Measurements from ENCODE around the gene RNF41.

The RNF41 gene

GRCh38 chr12:56161690-56162351 is 59.9 kb downstream of the RNF41 start:
- no peak for ATAC-seq
- TF ChIP-seq PATZ1 (CRISPR knock-in tag; IDR thresholded peaks at IDR 0.05; ENCODE audit: borderline replicate concordance) (no peak), RARB (CRISPR knock-in tag; IDR thresholded peaks at IDR 0.05) (no peak), ZNF565 (CRISPR knock-in tag; conservative IDR thresholded peaks at IDR 0.05; ENCODE audit: low read depth) (no peak)

- no peak for TF ChIP-seq TCF4 (CRISPR knock-in tag; IDR thresholded peaks at IDR 0.05; ENCODE audit: borderline replicate concordance)
- no peak for TF ChIP-seq CSDC2 (CRISPR knock-in tag; IDR thresholded peaks at IDR 0.05)
- ATAC-seq, result no peak
These were observed 60.6 kb downstream of the RNF41 start for GRCh38 chr12:56160894-56161689.

- ATAC-seq, result no peak
- TF ChIP-seq RARB (CRISPR knock-in tag; IDR thresholded peaks at IDR 0.05), result 0 out of 2 replicates have a peak, but pooled peaks have one; percentile 18
- TF ChIP-seq OSR1 (CRISPR knock-in tag; IDR thresholded peaks at IDR 0.05), result no peak
These were observed 61.4 kb downstream of the RNF41 start for GRCh38 chr12:56160193-56160763.

- TF ChIP-seq ZFP3 (CRISPR knock-in tag; IDR thresholded peaks at IDR 0.05), result no peak
- no peak for TF ChIP-seq TSHZ2 (CRISPR knock-in tag; IDR thresholded peaks at IDR 0.05)
- TF ChIP-seq OSR1 (CRISPR knock-in tag; IDR thresholded peaks at IDR 0.05), result no peak
- no peak for TF ChIP-seq PPARA (CRISPR knock-in tag; IDR thresholded peaks at IDR 0.05; ENCODE audit: borderline replicate concordance)
- no peak for TF ChIP-seq ZFP30 (CRISPR knock-in tag; IDR thresholded peaks at IDR 0.05)
- TF ChIP-seq ISL1 (CRISPR knock-in tag; IDR thresholded peaks at IDR 0.05), result no peak
- no peak for TF ChIP-seq ARNTL (CRISPR knock-in tag; IDR thresholded peaks at IDR 0.05; ENCODE audit: borderline replicate concordance, low read depth)
- TF ChIP-seq CSRNP3 (CRISPR knock-in tag; IDR thresholded peaks at IDR 0.05), result no peak
- no peak for TF ChIP-seq ZNF8 (CRISPR knock-in tag; IDR thresholded peaks at IDR 0.05)
- TF ChIP-seq ZNF565 (CRISPR knock-in tag; conservative IDR thresholded peaks at IDR 0.05; ENCODE audit: low read depth), result no peak
- no peak for TF ChIP-seq POU6F1 (CRISPR knock-in tag; IDR thresholded peaks at IDR 0.05; ENCODE audit: borderline replicate concordance, low read depth)
- TF ChIP-seq ZC3H10 (CRISPR knock-in tag; IDR thresholded peaks at IDR 0.05), result no peak
- TF ChIP-seq RARB (CRISPR knock-in tag; IDR thresholded peaks at IDR 0.05), result no peak
- no peak for ATAC-seq
These were observed 62.1 kb downstream of the RNF41 start for GRCh38 chr12:56159482-56160192.
